HepG2 (cell line): ENCODE data around the gene ZNF800. TPM values are rescaled to one million over a fixed set of nuclear protein-coding genes. Genes with fewer than 3 reads are reported as not detected.

ENCODE experiments used
- ATAC-seq: fragments of 200-7000 bp; cut with Tn5 transposase; 3 replicates; pipeline ENCODE4 v1.9.1; 2020; ENCODE audit warnings: mild to moderate bottlenecking, moderate library complexity
- BruUV-seq: library from RNA; stranded (reverse); fragments of 400-500 nt; replicated peaks from 2 replicates; lab custom pipeline; 2021; lab: Mats Ljungman, UMichigan
- CTCF ChIA-PET: fragments of 300-600 bp; formaldehyde crosslinking; extraction: SDS; loops from one replicate; lab custom pipeline; 2021; ENCODE audit warnings: low total read pairs, inconsistent platforms, low intra/inter-chr PET ratio; lab: Yijun Ruan, JAX
- POLR2A ChIA-PET: fragments of 350-600 bp; sonication (Branson Sonifier 250); formaldehyde crosslinking; loops from one replicate; lab custom pipeline; 2020; ENCODE audit warnings: antibody characterized with exemption, inconsistent platforms; lab: Yijun Ruan, JAX
- DNase-seq: peaks from one replicate; pipeline ENCODE4 v3.0.0-alpha.2; 2015; ENCODE audit warnings: low spot score
- FAIRE-seq: peaks from 3 replicates; lab custom pipeline; 2011; peaks lifted over from hg19 to GRCh38; lab: Jason Lieb, UNC
- H2AFZ ChIP-seq: one replicate; pipeline ENCODE4 v1.6.1; 2011; ENCODE audit warnings: low read length, inconsistent platforms
- H3K27ac ChIP-seq: fragments of 300-600 bp; 3 replicates; pipeline ENCODE4 v1.8.0; 2011; ENCODE audit warnings: mixed run types, mild to moderate bottlenecking, mixed read lengths, low read length, inconsistent platforms; ENCODE audit not compliant: insufficient read depth; ENCODE audit errors: extremely low read length
- H3K27me3 ChIP-seq, 2 experiments: fragments of 200-600 bp in 1 of 2; 2 replicates in 1 of 2; 3 replicates in 1 of 2; pipeline versions ENCODE4 v1.6.0 to v1.8.0; 2011; ENCODE audit warnings: low read length in 2 of 2, mild to moderate bottlenecking in 2 of 2, moderate library complexity in 2 of 2, inconsistent platforms in 1 of 2; ENCODE audit not compliant: insufficient read depth in 2 of 2, control insufficient read depth in 1 of 2
- H3K36me3 ChIP-seq, 2 experiments: fragments of 200-600 bp in 1 of 2; replicated peaks in 1 of 2; 2 replicates in 1 of 2; 3 replicates in 1 of 2; pipeline versions ENCODE4 v1.5.1 to v1.8.0; 2011; ENCODE audit warnings: low read length in 2 of 2, inconsistent platforms in 1 of 2; ENCODE audit not compliant: insufficient read depth in 2 of 2, control insufficient read depth in 1 of 2
- H3K4me1 ChIP-seq: 2 replicates; pipeline ENCODE4 v1.5.1; 2012; ENCODE audit warnings: low read length, inconsistent platforms; ENCODE audit not compliant: insufficient read depth
- H3K4me2 ChIP-seq: 2 replicates; pipeline ENCODE4 v1.6.0; 2011; ENCODE audit warnings: low read depth, low read length, inconsistent platforms
- H3K4me3 ChIP-seq, 3 experiments: fragments of 200-600 bp in 1 of 3; sonication (generic), shearing (Covaris generic) in 1 of 3; replicated peaks in 1 of 3; 2 replicates each; pipeline ENCODE4 v1.5.1; 2011 to 2016; ENCODE audit warnings: low read length in 3 of 3, inconsistent platforms in 2 of 3, low read depth in 2 of 3, mild to moderate bottlenecking in 2 of 3, control low read depth in 1 of 3, mixed read lengths in 1 of 3; ENCODE audit not compliant: insufficient read depth in 1 of 3
- H3K79me2 ChIP-seq: one replicate; pipeline ENCODE4 v1.6.1; 2011; ENCODE audit warnings: low read length, inconsistent platforms; ENCODE audit not compliant: insufficient read depth
- H3K9ac ChIP-seq: 2 replicates; pipeline ENCODE4 v1.6.0; 2011; ENCODE audit warnings: mild to moderate bottlenecking, low read depth, low read length, inconsistent platforms; ENCODE audit not compliant: insufficient read depth
- H3K9me3 ChIP-seq: 2 replicates; pipeline ENCODE4 v1.5.1; 2012; ENCODE audit warnings: mild to moderate bottlenecking, low read length
- H4K20me1 ChIP-seq: 2 replicates; pipeline ENCODE4 v1.6.0; 2011; ENCODE audit warnings: inconsistent platforms, mild to moderate bottlenecking, low read length, moderate library complexity; ENCODE audit not compliant: insufficient read depth
- ATRX ChIP-seq: sonication (generic); formaldehyde crosslinking; IDR thresholded peaks from 2 replicates; pipeline ENCODE4 v1.4.0; 2020; ENCODE audit warnings: missing genetic modification reagents, borderline replicate concordance
- IKZF1 ChIP-seq: fragments of 450-650 bp; IDR thresholded peaks from 2 replicates; pipeline ENCODE4 v1.7.1; 2016
- MAFF ChIP-seq: IDR thresholded peaks from 2 replicates; pipeline ENCODE4 v1.6.1; 2011; ENCODE audit warnings: low read depth, low read length, improper control_type of control experiment
- MAFK ChIP-seq, 2 experiments: IDR thresholded peaks in 1 of 2; conservative IDR thresholded peaks in 1 of 2; 2 replicates each; pipeline ENCODE4 v1.6.1; 2011; ENCODE audit warnings: improper control_type of control experiment in 2 of 2, low read length in 2 of 2
- MNT ChIP-seq: fragments of 450-650 bp; IDR thresholded peaks from 2 replicates; pipeline ENCODE4 v1.6.1; 2016
- PRMT3 ChIP-seq: sonication (generic); formaldehyde crosslinking; IDR thresholded peaks from 2 replicates; pipeline ENCODE4 v1.8.1; 2022; ENCODE audit warnings: low read depth, mild to moderate bottlenecking, moderate library complexity, missing genetic modification reagents, borderline replicate concordance
- RBM39 ChIP-seq: fragments of 200-400 bp; formaldehyde crosslinking; IDR thresholded peaks from one replicate; pipeline ENCODE4 v1.6.1; 2018; ENCODE audit warnings: antibody characterized with exemption, mild to moderate bottlenecking, low read depth, low read length; ENCODE audit not compliant: poor library complexity, severe bottlenecking
- ZBTB38 ChIP-seq: sonication (generic); formaldehyde crosslinking; IDR thresholded peaks from 2 replicates; pipeline ENCODE4 v1.5.1; 2020; ENCODE audit warnings: mild to moderate bottlenecking, missing genetic modification reagents
- ZNF607 ChIP-seq: sonication (generic); formaldehyde crosslinking; IDR thresholded peaks from 2 replicates; pipeline ENCODE4 v1.5.1; 2020; ENCODE audit warnings: missing genetic modification reagents, mild to moderate bottlenecking, borderline replicate concordance
- WGBS: methylation state at CpG from one replicate; pipeline ENCODE4 v1.1.6; 2017; ENCODE audit warnings: low lambda C conversion rate; 5-methylcytosine and 5-hydroxymethylcytosine counted together
- in situ Hi-C: cut with HindIII; loops from 2 replicates; pipeline ENCODE4 v1.10.0; 2017; ENCODE audit warnings: low pct_unique_long_range_greater_than_20kb; ENCODE audit not compliant: extremely low pct_ligation_motif_present
- intact Hi-C: fragments of 100-400 bp; cut with micrococcal nuclease; formaldehyde crosslinking; loops from one replicate; pipeline ENCODE4 v1.10.0; 2022; ENCODE audit not compliant: unreplicated experiment
- polyA plus RNA-seq, 8 experiments: library from polyadenylated mRNA; depleted of rRNA in 3 of 8; stranded (reverse) in 7 of 8; unstranded in 1 of 8; fragments of >200 nt; fragmentation: Illumina TruSeq in 4 of 8; extraction: Trizol in 4 of 8; gene quantifications; 2 replicates each; pipeline versions ENCODE4 v1.2.1 to v1.2.3, GENCODE V29; 2011 to 2016; ENCODE audit warnings: low read depth in 4 of 8, missing spikeins in 1 of 8, mixed read lengths in 1 of 8; ENCODE audit not compliant: insufficient read depth in 1 of 8
- total RNA-seq, 5 experiments: library from RNA; depleted of rRNA; stranded (reverse); fragments of >200 nt; fragmentation: Illumina TruSeq; extraction: Trizol; gene quantifications; 2 replicates each; pipeline ENCODE4 v1.2.3, GENCODE V29; 2016; ENCODE audit warnings: low read depth in 1 of 5

ZNF800 gene
- total and polyA plus RNA-seq, 2 of the 13 experiments (the other 11 are each of a cell fraction or from before 2014, with no cell fraction given), result 7.1 to 12.7 TPM

GRCh38 chr7:127332880-127333279 is 59.6 kb downstream of the ZNF800 start:
- Histone ChIP-seq H2AFZ (no peak overlapping the region), H3K4me2 (no peak overlapping the region)
- 2% methylated on average over 2 of the region's 2 CpGs for WGBS
- FAIRE-seq, result no peak
- TF ChIP-seq MAFF, result peak; percentile 95
- TF ChIP-seq PRMT3 (CRISPR knock-in tag), result no peak
- TF ChIP-seq ATRX (CRISPR knock-in tag), result no peak
- peak; percentile 85 to 97 for TF ChIP-seq MAFK (conservative IDR thresholded peaks at IDR 0.05 in 1 of 2, IDR thresholded peaks at IDR 0.05 in 1 of 2; ENCODE audit: low read length in 2 of 2)
- no peak for TF ChIP-seq ZBTB38 (CRISPR knock-in tag)
- no peak for TF ChIP-seq ZNF607 (CRISPR knock-in tag)
- TF ChIP-seq, all 625 proteins: peak for 2
- Histone ChIP-seq H3K9ac (no peak overlapping the region), H3K79me2 (no peaks in the 10 kb centered on the region), H4K20me1 (no peaks in the 10 kb centered on the region), H3K4me3 (no peak overlapping the region), H3K36me3 (no peaks in the 10 kb centered on the region), H3K4me1 (no peaks in the 10 kb centered on the region), H3K27me3 (no peaks in the 10 kb centered on the region), H3K27ac (no peak overlapping the region), H3K9me3 (no peaks in the 10 kb centered on the region)
- POLR2A ChIA-PET, result no interaction called here
- in situ Hi-C loops, result no loop called here
- ATAC-seq, result no peak
- CTCF ChIA-PET, result no interaction called here
- intact Hi-C loops, result no loop called here
- no TSS peak for BruUV-seq
- DNase-seq, result no peak

- Histone ChIP-seq H3K4me3 (no peak overlapping the region), H3K9ac (no peak overlapping the region), H3K27ac (no peak overlapping the region), H2AFZ (no peak overlapping the region), H3K9me3 (no peaks in the 10 kb centered on the region), H3K4me2 (no peak overlapping the region), H3K36me3 (no peaks in the 10 kb centered on the region), H3K27me3 (no peaks in the 10 kb centered on the region; a peak in 1 of 5 replicates), H3K79me2 (no peaks in the 10 kb centered on the region), H3K4me1 (no peaks in the 10 kb centered on the region), H4K20me1 (no peaks in the 10 kb centered on the region)
- ATAC-seq (no peak), FAIRE-seq (no peak), DNase-seq (no peak)
- intact Hi-C loops, result no loop called here
- POLR2A ChIA-PET, result no interaction called here
- in situ Hi-C loops, result no loop called here
- CTCF ChIA-PET, result no interaction called here
- TF ChIP-seq RBM39 (no peak), MNT (peak; percentile 55; the same call in 1 of the 2 replicates), IKZF1 (no peak)
- BruUV-seq, result no TSS peak
- 54% methylated on average over 1 of the region's 1 CpG for WGBS
Observed at GRCh38 chr7:127330070-127330469, 62.4 kb downstream of the ZNF800 start.
